Measurements from ENCODE around the gene VHLL. TPM values are rescaled to one million over a fixed set of nuclear protein-coding genes. Genes with fewer than 3 reads are reported as not detected.
"Not testable (repeated sequence)": the region's sequence is repeated elsewhere in the genome, so short reads cannot be mapped to it uniquely, and the experiment has no call there.

Gene VHLL
- under 1 TPM; 0.42 to 0.52 TPM for total RNA-seq

GRCh38 chr1:156298852-156299357, at the start of gene VHLL:
Gene VHLL, minus strand, starts transcription at chr1:156299307. Its CDS starts 118 bp downstream, at chr1:156299189.
- Mint-ChIP-seq H3K36me3 (ENCODE audit: low read depth) (peaks cover 8% of the 10 kb centered on the region), H3K27me3 (no peaks in the 10 kb centered on the region), H3K4me1 (peaks cover 7% of the 10 kb centered on the region), H3K4me3 (no peak within 1 kb of the TSS), H3K9me3 (no peaks in the 10 kb centered on the region), H3K27ac (no peak within 1 kb of the TSS)
- no peak for ATAC-seq (replicated peaks)

GRCh38 chr1:156347331-156347730, 48.2 kb upstream of the VHLL start:
- Mint-ChIP-seq H3K36me3 (ENCODE audit: low read depth) (no peaks in the 10 kb centered on the region), H3K9me3 (no peaks in the 10 kb centered on the region), H3K4me3 (no peak overlapping the region), H3K27ac (no peak overlapping the region), H3K4me1 (no peaks in the 10 kb centered on the region), H3K27me3 (peaks cover 10% of the 10 kb centered on the region)
- no peak for ATAC-seq (replicated peaks)

- ATAC-seq (replicated peaks): no peak
- peaks cover 10% of the 10 kb centered on the region for H3K27me3 Mint-ChIP-seq
- H3K36me3 Mint-ChIP-seq (ENCODE audit: low read depth): no peaks in the 10 kb centered on the region
- H3K27ac Mint-ChIP-seq: no peak overlapping the region
- H3K4me3 Mint-ChIP-seq: no peak overlapping the region
- H3K9me3 Mint-ChIP-seq: no peaks in the 10 kb centered on the region
- no peaks in the 10 kb centered on the region for H3K4me1 Mint-ChIP-seq
Observed at GRCh38 chr1:156346636-156347035, 47.5 kb upstream of the VHLL start.

- ATAC-seq (replicated peaks): not testable (repeated sequence)
Observed at GRCh38 chr1:156346035-156346434, 46.9 kb upstream of the VHLL start.

DNA sequence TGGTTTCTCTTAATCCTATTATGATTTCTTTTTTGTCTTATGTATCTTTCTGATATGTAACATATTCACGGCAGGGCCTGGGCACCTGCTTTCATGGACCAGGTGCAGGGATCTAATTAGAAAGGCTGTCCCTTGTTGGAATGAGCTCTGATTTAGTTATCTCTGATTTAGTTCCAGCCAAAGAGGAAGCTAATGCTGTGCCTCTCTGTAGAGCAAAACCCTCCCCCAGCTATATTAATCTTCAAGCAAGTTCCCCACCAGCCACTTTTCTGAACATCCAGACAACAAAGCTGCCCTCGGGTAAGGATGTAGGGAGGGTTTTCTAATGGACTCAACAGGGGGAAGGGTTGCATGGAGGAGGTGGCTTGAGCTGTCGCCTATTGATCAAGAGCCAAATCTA, 45.3 kb upstream of the VHLL start:
- Mint-ChIP-seq H3K27me3 (peaks cover 10% of the 10 kb centered on the region), H3K36me3 (ENCODE audit: low read depth) (no peaks in the 10 kb centered on the region), H3K9me3 (no peaks in the 10 kb centered on the region), H3K27ac (no peak overlapping the region), H3K4me3 (no peak overlapping the region), H3K4me1 (no peaks in the 10 kb centered on the region)
- no peak for ATAC-seq (replicated peaks)

More at GRCh38 chr1:156346035-156346434, 46.9 kb upstream of the VHLL start:
- H3K36me3 Mint-ChIP-seq (ENCODE audit: low read depth); H3K4me3 Mint-ChIP-seq; H3K27ac Mint-ChIP-seq; H3K4me1 Mint-ChIP-seq; H3K9me3 Mint-ChIP-seq; H3K27me3 Mint-ChIP-seq: not testable (repeated sequence)

GRCh38 chr1:156342166-156342955, 43.3 kb upstream of the VHLL start:
- Mint-ChIP-seq H3K27me3 (peaks cover 10% of the 10 kb centered on the region), H3K4me3 (no peak overlapping the region), H3K27ac (no peak overlapping the region), H3K9me3 (no peaks in the 10 kb centered on the region), H3K4me1 (no peaks in the 10 kb centered on the region), H3K36me3 (ENCODE audit: low read depth) (peaks cover 13% of the 10 kb centered on the region)
- no peak for ATAC-seq (replicated peaks)

DNA sequence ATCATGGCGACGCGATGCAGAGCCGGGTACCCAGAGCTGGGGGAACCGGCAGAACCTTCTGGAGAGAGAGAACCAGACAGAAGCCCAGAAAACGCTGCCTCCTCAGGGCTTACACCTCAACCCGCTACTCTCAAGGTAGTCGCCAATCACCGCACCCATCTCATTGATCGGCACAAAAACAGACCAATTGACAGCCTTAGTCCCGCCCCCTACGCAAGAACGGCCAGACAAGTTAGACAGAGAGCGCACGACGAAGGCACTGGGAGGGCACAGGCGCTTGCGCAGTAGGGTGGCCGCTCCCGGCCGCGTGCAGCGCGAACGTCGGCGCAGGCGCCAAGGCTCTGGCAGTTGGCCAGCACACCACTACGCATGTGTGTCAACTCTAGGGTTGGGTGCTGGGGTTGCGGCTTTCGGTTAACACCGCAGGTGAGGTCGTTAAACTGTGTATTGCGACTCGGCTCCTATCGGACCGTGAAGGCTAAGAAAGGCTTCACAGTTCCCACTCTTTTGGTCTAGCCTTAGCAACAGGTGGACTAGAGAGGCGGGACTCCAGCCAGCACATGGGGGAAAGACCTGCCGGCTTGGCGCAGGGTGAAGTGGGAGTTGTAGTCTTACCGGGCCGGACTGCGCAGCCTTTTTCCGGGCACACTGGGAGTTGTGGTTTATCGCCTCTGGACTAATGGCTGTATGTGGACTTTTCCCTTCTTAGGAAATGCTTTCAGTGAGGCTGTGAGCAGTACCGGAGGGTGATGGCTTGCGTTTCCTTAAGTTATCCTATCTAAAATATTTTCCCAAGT, 39.3 kb upstream of the VHLL start, which contains the start of the genes CCT3 and TSACC:
TSS of gene CCT3 (minus strand) at position 113 of the 797 bp plus-strand sequence. CDS start at position 5, 108 bp downstream.
TSS of gene TSACC (plus strand) at position 347 of the 797 bp plus-strand sequence. CDS start 1,232 bp downstream, outside the sequence.
- H3K9me3 Mint-ChIP-seq: no peaks in the 10 kb centered on the region
- peaks cover 24% of the 10 kb centered on the region for H3K4me1 Mint-ChIP-seq
- no peaks in the 10 kb centered on the region for H3K27me3 Mint-ChIP-seq
- H3K4me3 Mint-ChIP-seq: peak within 1 kb of the TSS; percentile 100
- H3K36me3 Mint-ChIP-seq (ENCODE audit: low read depth): peaks cover 52% of the 10 kb centered on the region
- H3K27ac Mint-ChIP-seq: peak within 1 kb of the TSS; percentile 92
- ATAC-seq (replicated peaks): peak; percentile 96

GRCh38 chr1:156337888-156338179, 38.7 kb upstream of the VHLL start:
- Mint-ChIP-seq H3K27me3 (no peaks in the 10 kb centered on the region), H3K9me3 (no peaks in the 10 kb centered on the region), H3K36me3 (ENCODE audit: low read depth) (peaks cover 58% of the 10 kb centered on the region), H3K4me3 (peak overlapping the region; percentile 100), H3K27ac (peak overlapping the region; percentile 92), H3K4me1 (peaks cover 24% of the 10 kb centered on the region)
- no peak for ATAC-seq (replicated peaks)

GRCh38 chr1:156337052-156337887, 38.2 kb upstream of the VHLL start:
- H3K4me1 Mint-ChIP-seq: peaks cover 24% of the 10 kb centered on the region
- ATAC-seq (replicated peaks): peak; percentile 0
- peaks cover 64% of the 10 kb centered on the region for H3K36me3 Mint-ChIP-seq (ENCODE audit: low read depth)
- peak overlapping the region; percentile 92 for H3K27ac Mint-ChIP-seq
- peak overlapping the region; percentile 100 for H3K4me3 Mint-ChIP-seq
- no peaks in the 10 kb centered on the region for H3K27me3 Mint-ChIP-seq
- no peaks in the 10 kb centered on the region for H3K9me3 Mint-ChIP-seq

DNA sequence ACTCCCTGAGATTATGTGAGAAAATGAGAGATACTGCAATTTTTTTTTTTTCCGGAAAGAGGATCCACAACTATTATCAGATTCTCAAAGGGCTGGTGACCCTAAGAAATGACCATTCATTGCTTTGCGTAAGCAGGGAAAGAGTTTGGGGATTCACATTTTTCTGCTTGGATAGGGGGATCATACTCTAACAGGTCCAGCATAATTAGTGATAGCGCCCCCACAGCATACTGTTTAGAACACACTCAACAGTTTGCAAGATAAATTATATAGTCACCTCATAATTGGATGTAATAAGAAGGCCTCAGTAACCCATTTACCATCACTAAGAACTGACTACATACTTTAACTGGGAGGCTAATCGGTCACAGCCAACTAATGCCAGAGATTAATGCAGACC, 37.1 kb upstream of the VHLL start:
- Mint-ChIP-seq H3K36me3 (ENCODE audit: low read depth) (peaks cover 74% of the 10 kb centered on the region), H3K9me3 (no peaks in the 10 kb centered on the region), H3K27me3 (no peaks in the 10 kb centered on the region), H3K4me1 (peaks cover 24% of the 10 kb centered on the region), H3K4me3 (peak overlapping the region; percentile 100), H3K27ac (peak overlapping the region; percentile 92)
- ATAC-seq (replicated peaks): no peak

DNA sequence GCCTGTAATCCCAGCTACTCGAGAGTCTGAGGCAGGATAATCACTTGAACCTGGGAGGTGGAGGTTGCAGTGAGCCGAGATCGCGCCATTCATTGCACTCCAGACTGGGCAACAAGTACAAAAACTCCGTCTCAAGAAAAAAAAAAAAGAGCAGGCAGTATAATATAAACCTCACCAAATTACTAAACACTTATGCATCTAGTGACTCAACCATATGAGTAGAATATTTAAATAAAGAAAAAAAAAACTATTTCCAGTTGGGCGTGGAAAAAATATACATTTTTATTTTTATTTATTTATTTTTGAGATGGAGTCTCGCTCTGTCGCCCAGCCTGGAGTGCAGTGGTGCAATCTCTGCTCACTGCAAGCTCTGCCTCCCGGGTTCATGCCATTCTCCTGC, 24.1 kb upstream of the VHLL start:
- H3K36me3 Mint-ChIP-seq (ENCODE audit: low read depth): peaks cover 89% of the 10 kb centered on the region
- not testable (repeated sequence) for H3K9me3 Mint-ChIP-seq; H3K4me3 Mint-ChIP-seq; H3K27ac Mint-ChIP-seq; ATAC-seq (replicated peaks); H3K27me3 Mint-ChIP-seq; H3K4me1 Mint-ChIP-seq

DNA sequence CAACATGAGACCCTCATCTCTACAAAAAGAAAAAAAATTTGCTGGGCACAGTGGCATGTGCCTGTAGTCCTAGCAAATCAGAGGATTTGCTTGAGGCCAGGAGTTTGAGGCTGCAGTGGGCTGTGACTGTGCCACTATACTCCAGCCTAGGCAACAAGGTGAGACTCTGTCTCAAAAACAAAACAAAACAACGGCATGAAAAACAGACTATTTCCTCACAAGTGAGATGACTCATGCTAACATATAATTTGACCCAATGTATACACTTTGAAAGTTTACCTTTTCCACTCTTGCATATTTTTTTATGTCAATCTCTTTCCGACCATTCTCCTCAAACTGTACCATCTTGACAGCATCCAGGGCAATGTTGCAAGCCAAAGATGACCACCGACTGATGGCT, 21.5 kb upstream of the VHLL start:
- ATAC-seq (replicated peaks): no peak
- Mint-ChIP-seq H3K27me3 (no peaks in the 10 kb centered on the region), H3K27ac (no peak overlapping the region), H3K36me3 (ENCODE audit: low read depth) (peaks cover 100% of the 10 kb centered on the region), H3K9me3 (no peaks in the 10 kb centered on the region), H3K4me1 (no peaks in the 10 kb centered on the region), H3K4me3 (no peak overlapping the region)

- H3K36me3 Mint-ChIP-seq (ENCODE audit: low read depth): peaks cover 100% of the 10 kb centered on the region
- H3K9me3 Mint-ChIP-seq: no peaks in the 10 kb centered on the region
- H3K27ac Mint-ChIP-seq: no peak overlapping the region
- no peak overlapping the region for H3K4me3 Mint-ChIP-seq
- no peaks in the 10 kb centered on the region for H3K27me3 Mint-ChIP-seq
- ATAC-seq (replicated peaks): no peak
- no peaks in the 10 kb centered on the region for H3K4me1 Mint-ChIP-seq
Observed at GRCh38 chr1:156319664-156320063, 20.6 kb upstream of the VHLL start.

DNA sequence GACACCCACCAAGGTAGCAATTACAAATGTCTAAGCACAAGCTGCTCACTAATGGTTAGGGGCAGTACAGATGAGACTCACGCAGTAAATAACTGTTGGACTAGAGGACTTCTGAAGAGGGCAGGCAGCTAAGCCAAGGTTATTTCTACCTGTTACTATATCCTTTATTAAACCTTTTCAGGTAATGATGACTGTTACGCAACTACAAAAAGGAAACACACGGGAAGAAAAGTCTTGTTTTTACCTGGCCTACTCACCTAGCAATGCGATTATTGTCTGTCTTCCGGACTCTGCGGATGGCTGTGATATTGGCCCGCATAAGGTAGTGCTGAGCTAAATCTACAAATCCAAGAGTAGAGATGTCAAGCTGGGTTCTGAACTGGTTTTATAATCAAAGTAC, 17.8 kb upstream of the VHLL start:
- no peaks in the 10 kb centered on the region for H3K27me3 Mint-ChIP-seq
- ATAC-seq (replicated peaks): no peak
- H3K4me1 Mint-ChIP-seq: no peaks in the 10 kb centered on the region
- H3K4me3 Mint-ChIP-seq: no peak overlapping the region
- H3K36me3 Mint-ChIP-seq (ENCODE audit: low read depth): peaks cover 100% of the 10 kb centered on the region
- H3K27ac Mint-ChIP-seq: peak overlapping the region; percentile 34
- H3K9me3 Mint-ChIP-seq: no peaks in the 10 kb centered on the region
